Measurements from ENCODE around the gene WDFY1. TPM values are rescaled to one million over a fixed set of nuclear protein-coding genes. Genes with fewer than 3 reads are reported as not detected.
A peak's percentile ranks its signal among the peaks of the same experiment; 100 is the strongest.

Gene WDFY1
- total and polyA plus RNA-seq, 2 experiments from 2014 or later = 54.5 to 127 TPM

DNA sequence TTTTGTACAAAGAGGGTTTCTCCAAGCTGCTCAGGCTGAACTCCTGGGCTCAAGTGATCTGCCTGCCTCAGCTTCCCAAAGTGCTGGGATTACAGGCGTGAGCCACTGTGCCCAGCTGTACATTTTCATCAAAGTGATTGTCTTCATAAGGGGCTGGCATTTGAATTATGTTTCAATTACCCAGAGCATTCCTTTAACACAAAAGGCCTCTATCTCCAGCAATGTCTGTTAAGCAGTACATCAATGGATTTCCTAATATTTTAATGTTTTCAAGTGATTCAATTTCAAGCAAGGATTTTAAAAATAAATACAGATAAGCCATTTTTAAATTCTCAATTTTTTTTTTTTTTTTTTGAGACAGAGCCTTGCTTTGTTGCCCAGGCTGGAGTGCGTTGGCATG lies 56.9 kb downstream of the WDFY1 start (continued):
- no peak for TF ChIP-seq CREB1 (CRISPR knock-in tag; IDR thresholded peaks at IDR 0.05; ENCODE audit: low read depth)
- TF ChIP-seq ZNF331 (CRISPR knock-in tag; IDR thresholded peaks at IDR 0.05; ENCODE audit: low read depth) = no peak
- no peak for TF ChIP-seq NANOG (IDR thresholded peaks at IDR 0.05; ENCODE audit: borderline replicate concordance)
- TF ChIP-seq POLR2AphosphoS5 (IDR thresholded peaks at IDR 0.05; ENCODE audit: low read depth) = no peak

DNA sequence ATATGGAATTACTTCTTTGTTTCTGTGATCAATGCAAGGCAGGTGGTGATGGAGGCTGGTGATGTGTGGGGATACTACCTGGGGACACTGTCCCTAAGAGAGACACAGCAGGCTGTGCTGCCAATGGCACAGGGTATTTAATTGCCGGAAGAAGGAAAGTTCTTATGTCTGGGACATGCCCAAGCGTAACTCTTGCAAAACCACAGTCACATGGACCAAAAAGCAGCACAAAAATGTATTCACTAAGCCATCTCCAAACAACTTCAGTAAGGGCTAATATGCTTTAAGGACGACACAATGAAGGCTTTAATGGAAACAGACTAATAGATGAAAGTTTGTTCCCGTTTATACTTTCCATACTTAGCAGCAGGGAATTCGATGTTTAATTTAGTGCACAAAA lies 58.0 kb downstream of the WDFY1 start:
- H3K27ac Mint-ChIP-seq = peak overlapping the region; percentile 8
- TF ChIP-seq ZNF331 (CRISPR knock-in tag; IDR thresholded peaks at IDR 0.05; ENCODE audit: low read depth) (no peak), EZH2phosphoT487 (IDR thresholded peaks at IDR 0.05; ENCODE audit: unreplicated experiment) (no peak), NANOG (IDR thresholded peaks at IDR 0.05; ENCODE audit: borderline replicate concordance) (no peak), ZNF114 (CRISPR knock-in tag; IDR thresholded peaks at IDR 0.05) (no peak), CREB1 (CRISPR knock-in tag; IDR thresholded peaks at IDR 0.05; ENCODE audit: low read depth) (no peak), STAT1 (IDR thresholded peaks at IDR 0.05; ENCODE audit: unreplicated experiment) (no peak), POLR2AphosphoS5 (IDR thresholded peaks at IDR 0.05; ENCODE audit: low read depth) (no peak), EZH2 (IDR thresholded peaks at IDR 0.05; ENCODE audit: low read depth, unreplicated experiment) (no peak), JUNB (IDR thresholded peaks at IDR 0.05; ENCODE audit: unreplicated experiment) (no peak)
- TF ChIP-seq, protein P1, sequence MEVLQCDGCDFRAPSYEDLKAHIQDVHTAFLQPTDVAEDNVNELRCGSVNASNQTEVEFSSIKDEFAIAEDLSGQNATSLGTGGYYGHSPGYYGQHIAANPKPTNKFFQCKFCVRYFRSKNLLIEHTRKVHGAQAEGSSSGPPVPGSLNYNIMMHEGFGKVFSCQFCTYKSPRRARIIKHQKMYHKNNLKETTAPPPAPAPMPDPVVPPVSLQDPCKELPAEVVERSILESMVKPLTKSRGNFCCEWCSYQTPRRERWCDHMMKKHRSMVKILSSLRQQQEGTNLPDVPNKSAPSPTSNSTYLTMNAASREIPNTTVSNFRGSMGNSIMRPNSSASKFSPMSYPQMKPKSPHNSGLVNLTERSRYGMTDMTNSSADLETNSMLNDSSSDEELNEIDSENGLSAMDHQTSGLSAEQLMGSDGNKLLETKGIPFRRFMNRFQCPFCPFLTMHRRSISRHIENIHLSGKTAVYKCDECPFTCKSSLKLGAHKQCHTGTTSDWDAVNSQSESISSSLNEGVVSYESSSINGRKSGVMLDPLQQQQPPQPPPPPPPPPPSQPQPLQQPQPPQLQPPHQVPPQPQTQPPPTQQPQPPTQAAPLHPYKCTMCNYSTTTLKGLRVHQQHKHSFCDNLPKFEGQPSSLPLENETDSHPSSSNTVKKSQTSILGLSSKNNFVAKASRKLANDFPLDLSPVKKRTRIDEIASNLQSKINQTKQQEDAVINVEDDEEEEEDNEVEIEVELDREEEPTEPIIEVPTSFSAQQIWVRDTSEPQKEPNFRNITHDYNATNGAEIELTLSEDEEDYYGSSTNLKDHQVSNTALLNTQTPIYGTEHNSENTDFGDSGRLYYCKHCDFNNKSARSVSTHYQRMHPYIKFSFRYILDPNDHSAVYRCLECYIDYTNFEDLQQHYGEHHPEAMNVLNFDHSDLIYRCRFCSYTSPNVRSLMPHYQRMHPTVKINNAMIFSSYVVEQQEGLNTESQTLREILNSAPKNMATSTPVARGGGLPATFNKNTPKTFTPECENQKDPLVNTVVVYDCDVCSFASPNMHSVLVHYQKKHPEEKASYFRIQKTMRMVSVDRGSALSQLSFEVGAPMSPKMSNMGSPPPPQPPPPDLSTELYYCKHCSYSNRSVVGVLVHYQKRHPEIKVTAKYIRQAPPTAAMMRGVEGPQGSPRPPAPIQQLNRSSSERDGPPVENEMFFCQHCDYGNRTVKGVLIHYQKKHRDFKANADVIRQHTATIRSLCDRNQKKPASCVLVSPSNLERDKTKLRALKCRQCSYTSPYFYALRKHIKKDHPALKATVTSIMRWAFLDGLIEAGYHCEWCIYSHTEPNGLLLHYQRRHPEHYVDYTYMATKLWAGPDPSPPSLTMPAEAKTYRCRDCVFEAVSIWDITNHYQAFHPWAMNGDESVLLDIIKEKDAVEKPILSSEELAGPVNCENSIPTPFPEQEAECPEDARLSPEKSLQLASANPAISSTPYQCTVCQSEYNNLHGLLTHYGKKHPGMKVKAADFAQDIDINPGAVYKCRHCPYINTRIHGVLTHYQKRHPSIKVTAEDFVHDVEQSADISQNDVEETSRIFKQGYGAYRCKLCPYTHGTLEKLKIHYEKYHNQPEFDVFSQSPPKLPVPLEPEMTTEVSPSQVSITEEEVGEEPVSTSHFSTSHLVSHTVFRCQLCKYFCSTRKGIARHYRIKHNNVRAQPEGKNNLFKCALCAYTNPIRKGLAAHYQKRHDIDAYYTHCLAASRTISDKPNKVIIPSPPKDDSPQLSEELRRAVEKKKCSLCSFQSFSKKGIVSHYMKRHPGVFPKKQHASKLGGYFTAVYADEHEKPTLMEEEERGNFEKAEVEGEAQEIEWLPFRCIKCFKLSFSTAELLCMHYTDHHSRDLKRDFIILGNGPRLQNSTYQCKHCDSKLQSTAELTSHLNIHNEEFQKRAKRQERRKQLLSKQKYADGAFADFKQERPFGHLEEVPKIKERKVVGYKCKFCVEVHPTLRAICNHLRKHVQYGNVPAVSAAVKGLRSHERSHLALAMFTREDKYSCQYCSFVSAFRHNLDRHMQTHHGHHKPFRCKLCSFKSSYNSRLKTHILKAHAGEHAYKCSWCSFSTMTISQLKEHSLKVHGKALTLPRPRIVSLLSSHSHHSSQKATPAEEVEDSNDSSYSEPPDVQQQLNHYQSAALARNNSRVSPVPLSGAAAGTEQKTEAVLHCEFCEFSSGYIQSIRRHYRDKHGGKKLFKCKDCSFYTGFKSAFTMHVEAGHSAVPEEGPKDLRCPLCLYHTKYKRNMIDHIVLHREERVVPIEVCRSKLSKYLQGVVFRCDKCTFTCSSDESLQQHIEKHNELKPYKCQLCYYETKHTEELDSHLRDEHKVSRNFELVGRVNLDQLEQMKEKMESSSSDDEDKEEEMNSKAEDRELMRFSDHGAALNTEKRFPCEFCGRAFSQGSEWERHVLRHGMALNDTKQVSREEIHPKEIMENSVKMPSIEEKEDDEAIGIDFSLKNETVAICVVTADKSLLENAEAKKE (CRISPR knock-in tag; IDR thresholded peaks at IDR 0.05) = no peak
- TF ChIP-seq, protein P2, sequence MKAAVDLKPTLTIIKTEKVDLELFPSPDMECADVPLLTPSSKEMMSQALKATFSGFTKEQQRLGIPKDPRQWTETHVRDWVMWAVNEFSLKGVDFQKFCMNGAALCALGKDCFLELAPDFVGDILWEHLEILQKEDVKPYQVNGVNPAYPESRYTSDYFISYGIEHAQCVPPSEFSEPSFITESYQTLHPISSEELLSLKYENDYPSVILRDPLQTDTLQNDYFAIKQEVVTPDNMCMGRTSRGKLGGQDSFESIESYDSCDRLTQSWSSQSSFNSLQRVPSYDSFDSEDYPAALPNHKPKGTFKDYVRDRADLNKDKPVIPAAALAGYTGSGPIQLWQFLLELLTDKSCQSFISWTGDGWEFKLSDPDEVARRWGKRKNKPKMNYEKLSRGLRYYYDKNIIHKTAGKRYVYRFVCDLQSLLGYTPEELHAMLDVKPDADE (IDR thresholded peaks at IDR 0.05) = no peak
- TF ChIP-seq, protein P3, sequence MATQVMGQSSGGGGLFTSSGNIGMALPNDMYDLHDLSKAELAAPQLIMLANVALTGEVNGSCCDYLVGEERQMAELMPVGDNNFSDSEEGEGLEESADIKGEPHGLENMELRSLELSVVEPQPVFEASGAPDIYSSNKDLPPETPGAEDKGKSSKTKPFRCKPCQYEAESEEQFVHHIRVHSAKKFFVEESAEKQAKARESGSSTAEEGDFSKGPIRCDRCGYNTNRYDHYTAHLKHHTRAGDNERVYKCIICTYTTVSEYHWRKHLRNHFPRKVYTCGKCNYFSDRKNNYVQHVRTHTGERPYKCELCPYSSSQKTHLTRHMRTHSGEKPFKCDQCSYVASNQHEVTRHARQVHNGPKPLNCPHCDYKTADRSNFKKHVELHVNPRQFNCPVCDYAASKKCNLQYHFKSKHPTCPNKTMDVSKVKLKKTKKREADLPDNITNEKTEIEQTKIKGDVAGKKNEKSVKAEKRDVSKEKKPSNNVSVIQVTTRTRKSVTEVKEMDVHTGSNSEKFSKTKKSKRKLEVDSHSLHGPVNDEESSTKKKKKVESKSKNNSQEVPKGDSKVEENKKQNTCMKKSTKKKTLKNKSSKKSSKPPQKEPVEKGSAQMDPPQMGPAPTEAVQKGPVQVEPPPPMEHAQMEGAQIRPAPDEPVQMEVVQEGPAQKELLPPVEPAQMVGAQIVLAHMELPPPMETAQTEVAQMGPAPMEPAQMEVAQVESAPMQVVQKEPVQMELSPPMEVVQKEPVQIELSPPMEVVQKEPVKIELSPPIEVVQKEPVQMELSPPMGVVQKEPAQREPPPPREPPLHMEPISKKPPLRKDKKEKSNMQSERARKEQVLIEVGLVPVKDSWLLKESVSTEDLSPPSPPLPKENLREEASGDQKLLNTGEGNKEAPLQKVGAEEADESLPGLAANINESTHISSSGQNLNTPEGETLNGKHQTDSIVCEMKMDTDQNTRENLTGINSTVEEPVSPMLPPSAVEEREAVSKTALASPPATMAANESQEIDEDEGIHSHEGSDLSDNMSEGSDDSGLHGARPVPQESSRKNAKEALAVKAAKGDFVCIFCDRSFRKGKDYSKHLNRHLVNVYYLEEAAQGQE (IDR thresholded peaks at IDR 0.05; ENCODE audit: unreplicated experiment) = no peak
- TF ChIP-seq, protein P4, sequence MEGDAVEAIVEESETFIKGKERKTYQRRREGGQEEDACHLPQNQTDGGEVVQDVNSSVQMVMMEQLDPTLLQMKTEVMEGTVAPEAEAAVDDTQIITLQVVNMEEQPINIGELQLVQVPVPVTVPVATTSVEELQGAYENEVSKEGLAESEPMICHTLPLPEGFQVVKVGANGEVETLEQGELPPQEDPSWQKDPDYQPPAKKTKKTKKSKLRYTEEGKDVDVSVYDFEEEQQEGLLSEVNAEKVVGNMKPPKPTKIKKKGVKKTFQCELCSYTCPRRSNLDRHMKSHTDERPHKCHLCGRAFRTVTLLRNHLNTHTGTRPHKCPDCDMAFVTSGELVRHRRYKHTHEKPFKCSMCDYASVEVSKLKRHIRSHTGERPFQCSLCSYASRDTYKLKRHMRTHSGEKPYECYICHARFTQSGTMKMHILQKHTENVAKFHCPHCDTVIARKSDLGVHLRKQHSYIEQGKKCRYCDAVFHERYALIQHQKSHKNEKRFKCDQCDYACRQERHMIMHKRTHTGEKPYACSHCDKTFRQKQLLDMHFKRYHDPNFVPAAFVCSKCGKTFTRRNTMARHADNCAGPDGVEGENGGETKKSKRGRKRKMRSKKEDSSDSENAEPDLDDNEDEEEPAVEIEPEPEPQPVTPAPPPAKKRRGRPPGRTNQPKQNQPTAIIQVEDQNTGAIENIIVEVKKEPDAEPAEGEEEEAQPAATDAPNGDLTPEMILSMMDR (conservative IDR thresholded peaks at IDR 0.05; ENCODE audit: low read depth in 2 of 2) = no peak

More for the DNA sequence above, 58.0 kb downstream of the WDFY1 start:
- no peak overlapping the region for H3K27ac ChIP-seq (ENCODE audit: low read depth)
- H3F3A ChIP-seq (replicated peaks; ENCODE audit: low read depth) = no peaks in the 10 kb centered on the region; the same call in 1 of the 2 replicates
- Mint-ChIP-seq H3K4me3 (no peak overlapping the region), H3K27me3 (ENCODE audit: insufficient read depth, low read depth, poor library complexity) (peaks cover 2% of the 10 kb centered on the region), H3K9me3 (no peaks in the 10 kb centered on the region), H3K4me1 (no peaks in the 10 kb centered on the region), H3K36me3 (ENCODE audit: low read depth) (peaks cover 60% of the 10 kb centered on the region)
- no peaks in the 10 kb centered on the region for H3K27me3 ChIP-seq (ENCODE audit: insufficient read depth)
- H3K9me2 ChIP-seq (ENCODE audit: insufficient read depth) = no peaks in the 10 kb centered on the region
- no peaks in the 10 kb centered on the region for H3K79me2 ChIP-seq (replicated peaks; ENCODE audit: insufficient read depth)
- no peak overlapping the region for H3K4me3 ChIP-seq
- H3K4me2 ChIP-seq = no peak overlapping the region
- H3K36me3 ChIP-seq (ENCODE audit: insufficient read depth) = peaks cover 28% of the 10 kb centered on the region
- no peak for ATAC-seq
- DNase-seq (ENCODE audit: low spot score) = no peak
- H3K4me1 ChIP-seq (ENCODE audit: insufficient read depth) = no peaks in the 10 kb centered on the region
- no peak overlapping the region for H2AFZ ChIP-seq
- H4K20me1 ChIP-seq (replicated peaks; ENCODE audit: insufficient read depth) = no peaks in the 10 kb centered on the region; the same call in 1 of the 2 replicates

Data from GM23338 (cell line).